ENCODE data around the gene EIF4E.
"Not testable (repeated sequence)": the region's sequence is repeated elsewhere in the genome, so short reads cannot be mapped to it uniquely, and the experiment has no call there.

EIF4E gene

DNA sequence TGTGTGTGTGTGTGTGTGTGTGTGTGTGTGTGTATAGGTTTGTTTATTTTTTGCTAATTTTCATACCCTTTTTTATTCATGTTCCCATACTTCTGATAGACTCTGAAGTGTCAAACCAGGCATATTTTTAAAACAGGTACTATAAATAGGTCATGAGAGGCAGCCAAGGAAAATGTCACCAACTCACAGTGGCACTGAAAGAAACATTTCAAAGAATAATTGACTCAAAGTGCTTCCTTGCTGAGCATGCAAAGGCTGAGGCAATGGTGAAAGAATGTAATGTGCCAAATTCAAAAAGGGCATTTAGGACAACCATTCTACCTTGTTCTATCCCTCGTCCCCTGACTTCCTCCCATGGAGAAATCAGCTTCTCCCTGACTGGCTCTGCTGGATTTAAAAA is 95.5 kb downstream of the EIF4E start:
- POLR2A ChIA-PET, result no interaction called here
- CTCF ChIA-PET, result no interaction called here
- DNase-seq (ENCODE audit: extremely low spot score), result no peak
- TF ChIP-seq FOXK2 (IDR thresholded peaks at IDR 0.05) (no peak), ZNF384 (IDR thresholded peaks at IDR 0.05) (no peak), TARDBP (IDR thresholded peaks at IDR 0.05) (no peak), SP1 (IDR thresholded peaks at IDR 0.05) (no peak), LEF1 (IDR thresholded peaks at IDR 0.05; ENCODE audit: borderline replicate concordance) (no peak), NFRKB (IDR thresholded peaks at IDR 0.05) (no peak), BHLHE40 (IDR thresholded peaks at IDR 0.05; ENCODE audit: borderline replicate concordance) (no peak), CTBP1 (IDR thresholded peaks at IDR 0.05; ENCODE audit: borderline replicate concordance) (no peak)

DNA sequence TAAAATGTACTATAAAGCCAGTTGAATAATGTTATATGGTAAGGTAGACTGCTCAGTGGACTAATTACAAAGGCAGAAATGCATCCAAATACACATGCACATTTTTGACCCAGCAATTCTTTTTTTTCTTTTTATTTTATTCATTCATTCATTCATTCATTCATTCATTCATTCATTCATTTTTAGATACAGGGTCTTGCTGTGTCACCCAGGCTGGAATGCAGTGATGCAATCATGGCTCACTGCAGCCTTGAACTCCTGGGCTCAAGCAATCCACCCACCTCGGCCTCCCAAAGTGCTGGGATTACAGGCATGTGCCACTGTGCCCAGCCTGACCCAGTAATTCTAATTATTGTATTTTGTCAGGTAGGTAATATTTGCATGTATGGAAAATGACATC is 97.9 kb downstream of the EIF4E start:
- CTCF ChIA-PET; DNase-seq (ENCODE audit: extremely low spot score); POLR2A ChIA-PET: not testable (repeated sequence)
